Large intestine (tissue), 3 donors: ENCODE measurements around the gene CIT. TPM values are rescaled to one million over a fixed set of nuclear protein-coding genes. Genes with fewer than 3 reads are reported as not detected.
"Not testable (repeated sequence)": the region's sequence is repeated elsewhere in the genome, so short reads cannot be mapped to it uniquely, and the experiment has no call there.

Experiments used
- DNase-seq, 2 donors: peaks; one replicate each; pipeline versions ENCODE4 v3.0.0 to v3.0.0-alpha.2; 2013
- H3K27ac ChIP-seq: one replicate; pipeline ENCODE4 v1.5.1; 2013; ENCODE audit warnings: low read length
- H3K27me3 ChIP-seq: 2 replicates; pipeline ENCODE4 v1.6.1; 2013; ENCODE audit warnings: low read length; ENCODE audit not compliant: control insufficient read depth, insufficient read depth
- H3K36me3 ChIP-seq: 2 replicates; pipeline ENCODE4 v1.6.1; 2013; ENCODE audit warnings: low read length; ENCODE audit not compliant: control insufficient read depth, insufficient read depth
- H3K4me1 ChIP-seq: one replicate; pipeline ENCODE4 v1.6.1; 2013; ENCODE audit warnings: low read length; ENCODE audit not compliant: control insufficient read depth, insufficient read depth
- H3K4me3 ChIP-seq: one replicate; pipeline ENCODE4 v1.5.1; 2013; ENCODE audit warnings: low read length
- H3K9me3 ChIP-seq: one replicate; pipeline ENCODE4 v1.6.1; 2013; ENCODE audit warnings: mild to moderate bottlenecking, low read depth, low read length, moderate library complexity; ENCODE audit not compliant: control insufficient read depth
- WGBS: methylation state at CpG from one replicate; pipeline ENCODE4 v1.1.5; 2013; ENCODE audit warnings: low lambda C conversion rate; ENCODE audit not compliant: insufficient coverage; 5-methylcytosine and 5-hydroxymethylcytosine counted together
- polyA plus RNA-seq: library from polyadenylated mRNA; unstranded; fragments of 120-200 nt; gene quantifications from one replicate; pipeline ENCODE4 v1.2.1, GENCODE V29; 2013

The CIT gene
- polyA plus RNA-seq, 1 donor, result 9.4 TPM

DNA sequence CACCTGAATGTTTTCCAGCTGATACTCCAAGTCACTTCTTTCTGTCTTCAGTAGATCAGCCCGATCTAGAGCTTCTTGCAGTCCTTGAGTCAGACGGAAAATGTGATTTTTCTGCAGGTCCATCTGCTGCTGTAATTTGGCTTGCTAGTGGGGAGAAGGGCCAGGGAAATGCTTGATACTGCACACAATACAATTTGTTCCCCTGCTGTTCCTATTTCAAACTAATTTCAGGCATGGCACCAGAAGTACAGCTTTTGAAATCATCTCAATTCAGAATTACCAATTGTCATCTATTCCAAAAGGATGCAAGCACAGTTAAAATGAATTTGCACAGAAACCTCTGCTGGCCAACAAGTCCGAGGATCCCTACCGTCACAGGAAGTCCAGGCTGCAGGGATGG, 155.8 kb downstream of the CIT start:
- no peaks in the 10 kb centered on the region for H3K27me3 ChIP-seq
- H3K4me1 ChIP-seq, result no peaks in the 10 kb centered on the region
- no peak overlapping the region for H3K4me3 ChIP-seq
- no CpG with 5 or more reads among the region's 4 CpGs for WGBS
- DNase-seq, result no peak
- H3K9me3 ChIP-seq, result no peaks in the 10 kb centered on the region
- H3K36me3 ChIP-seq, result peaks cover 8% of the 10 kb centered on the region
- H3K27ac ChIP-seq, result no peak overlapping the region

DNA sequence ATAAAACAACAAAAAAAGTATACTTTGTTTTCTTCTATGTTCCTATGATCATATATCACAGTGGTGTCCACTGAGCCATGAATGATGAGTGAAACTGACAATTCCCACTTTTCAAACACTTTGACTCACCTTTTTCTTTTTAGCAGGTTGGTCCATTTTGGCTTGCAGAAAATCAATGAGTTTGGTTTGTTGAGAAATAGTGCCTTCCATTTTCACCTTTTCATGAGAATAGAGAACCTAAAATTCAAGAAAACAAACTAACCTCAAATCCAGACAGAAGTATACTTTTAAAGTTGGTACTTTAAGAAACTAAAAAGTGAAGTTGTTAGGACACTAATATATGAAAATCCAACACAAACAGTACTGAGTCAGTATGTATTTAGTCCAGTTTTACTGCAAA, 156.8 kb downstream of the CIT start:
- DNase-seq, result no peak
- no peaks in the 10 kb centered on the region for H3K27me3 ChIP-seq
- no peaks in the 10 kb centered on the region for H3K4me1 ChIP-seq
- H3K27ac ChIP-seq, result no peak overlapping the region
- no peak overlapping the region for H3K4me3 ChIP-seq
- peaks cover under 1% of the 10 kb centered on the region for H3K9me3 ChIP-seq
- peaks cover 8% of the 10 kb centered on the region for H3K36me3 ChIP-seq

DNA sequence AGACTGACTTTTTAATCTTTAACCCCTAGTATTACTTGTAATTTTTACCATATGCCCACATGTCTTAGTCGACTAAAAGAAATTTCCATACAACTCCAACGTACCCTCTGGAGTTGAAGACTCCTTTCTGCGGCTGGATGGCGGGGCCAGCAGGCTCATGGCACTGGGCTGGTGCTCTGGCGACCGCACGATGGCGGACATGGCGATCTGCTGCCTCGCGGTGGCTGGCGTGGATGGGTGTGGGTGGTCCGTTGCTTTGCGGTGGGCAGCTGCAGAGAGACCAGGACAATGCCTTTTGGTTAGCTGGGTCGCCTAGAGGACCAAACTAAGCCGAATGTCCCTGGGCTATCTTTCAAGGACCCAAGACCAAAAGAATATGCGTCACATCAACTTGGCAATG, 159.0 kb downstream of the CIT start:
- no CpG with 5 or more reads among the region's 17 CpGs for WGBS
- DNase-seq, result no peak
- H3K27ac ChIP-seq, result no peak overlapping the region

DNA sequence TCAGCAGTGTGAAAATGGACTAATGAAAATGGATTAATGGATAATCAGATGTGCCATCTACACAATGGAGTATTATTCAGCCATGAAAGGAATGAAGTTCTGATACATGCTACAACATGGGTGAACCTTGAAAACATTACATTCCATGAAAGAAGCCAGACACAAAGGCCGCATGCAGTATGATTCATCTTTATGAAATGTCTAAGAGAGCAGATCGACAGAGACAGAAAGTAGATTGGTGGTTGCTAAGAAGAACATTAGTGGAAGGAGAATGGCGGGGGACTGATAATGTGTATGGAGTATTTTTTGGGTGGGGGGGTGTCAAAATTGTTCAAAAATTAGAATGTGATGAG, 161.9 kb downstream of the CIT start:
- no peaks in the 10 kb centered on the region for H3K4me1 ChIP-seq
- H3K4me3 ChIP-seq, result no peak overlapping the region
- 96% methylated on average over 3 of the region's 3 CpGs for WGBS
- peaks cover 4% of the 10 kb centered on the region for H3K9me3 ChIP-seq
- H3K36me3 ChIP-seq, result peaks cover 32% of the 10 kb centered on the region
- no peaks in the 10 kb centered on the region for H3K27me3 ChIP-seq
- H3K27ac ChIP-seq, result no peak overlapping the region
- DNase-seq, result no peak

More for the DNA sequence above, 159.0 kb downstream of the CIT start:
- Histone ChIP-seq H3K4me1 (no peaks in the 10 kb centered on the region), H3K4me3 (no peak overlapping the region), H3K36me3 (peaks cover 22% of the 10 kb centered on the region), H3K27me3 (no peaks in the 10 kb centered on the region), H3K9me3 (peaks cover 4% of the 10 kb centered on the region)

DNA sequence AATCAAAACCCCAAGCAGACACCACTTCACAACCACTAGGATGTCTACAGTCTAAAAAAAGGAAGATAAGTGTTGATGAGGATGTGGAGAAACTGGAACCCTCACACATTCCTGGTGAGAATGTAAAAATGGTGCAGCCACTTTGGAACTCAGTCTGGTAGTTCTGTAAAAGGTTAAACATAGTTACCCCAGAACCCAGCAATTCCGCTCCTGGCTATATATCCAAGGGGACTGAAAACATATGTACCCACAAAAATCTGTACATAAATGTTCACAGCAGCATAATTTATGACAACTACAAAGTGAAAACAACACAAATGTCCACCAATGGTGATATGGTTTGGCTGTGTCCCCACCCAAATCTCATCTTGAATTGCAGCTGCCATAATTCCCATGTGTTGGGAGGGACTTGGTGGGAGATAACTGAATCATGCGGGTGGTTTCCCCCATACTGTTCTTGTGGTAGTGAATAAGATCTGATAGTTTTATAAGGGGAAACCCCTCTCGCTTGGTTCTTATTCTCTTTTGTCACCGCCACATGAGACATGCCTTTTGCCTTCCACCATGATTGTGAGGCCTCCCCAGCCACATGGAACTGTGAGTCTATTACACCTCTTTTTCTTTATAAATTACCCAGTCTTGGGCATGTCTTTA, 162.4 kb downstream of the CIT start:
- no peaks in the 10 kb centered on the region for H3K4me1 ChIP-seq
- H3K27ac ChIP-seq, result no peak overlapping the region
- H3K4me3 ChIP-seq, result no peak overlapping the region
- peaks cover 4% of the 10 kb centered on the region for H3K9me3 ChIP-seq
- no peak for DNase-seq
- 100% methylated on average over 1 of the region's 4 CpGs for WGBS
- peaks cover 34% of the 10 kb centered on the region for H3K36me3 ChIP-seq
- no peaks in the 10 kb centered on the region for H3K27me3 ChIP-seq

DNA sequence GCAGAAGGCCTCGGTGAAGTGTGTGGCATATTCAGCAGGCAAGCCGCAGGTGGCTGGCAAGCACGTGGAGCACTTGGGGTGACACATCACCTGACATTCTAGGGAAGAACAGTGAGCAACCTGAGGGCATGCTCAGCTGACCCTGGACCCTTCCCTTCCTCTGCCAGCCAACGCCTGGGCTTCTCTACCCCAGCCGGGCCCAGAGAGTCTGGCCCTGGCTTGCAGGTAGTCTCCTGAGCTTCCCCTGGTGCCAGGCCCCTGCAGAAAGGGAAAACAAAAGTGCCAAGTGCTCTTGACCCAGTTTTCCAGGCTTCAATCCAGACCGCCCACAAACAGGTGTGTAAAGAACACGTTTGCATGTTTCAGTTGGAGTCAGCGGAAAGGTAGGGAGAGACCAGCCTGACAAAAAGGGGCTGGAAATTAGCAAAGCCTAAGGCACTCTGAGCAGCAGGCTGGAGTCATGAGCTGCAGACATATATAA, 163.5 kb downstream of the CIT start:
- Histone ChIP-seq H3K4me1 (no peaks in the 10 kb centered on the region), H3K9me3 (peaks cover 4% of the 10 kb centered on the region), H3K27ac (no peak overlapping the region), H3K27me3 (no peaks in the 10 kb centered on the region), H3K36me3 (peaks cover 33% of the 10 kb centered on the region), H3K4me3 (no peak overlapping the region)
- WGBS, result no CpG with 5 or more reads among the region's 8 CpGs
- DNase-seq, result no peak

DNA sequence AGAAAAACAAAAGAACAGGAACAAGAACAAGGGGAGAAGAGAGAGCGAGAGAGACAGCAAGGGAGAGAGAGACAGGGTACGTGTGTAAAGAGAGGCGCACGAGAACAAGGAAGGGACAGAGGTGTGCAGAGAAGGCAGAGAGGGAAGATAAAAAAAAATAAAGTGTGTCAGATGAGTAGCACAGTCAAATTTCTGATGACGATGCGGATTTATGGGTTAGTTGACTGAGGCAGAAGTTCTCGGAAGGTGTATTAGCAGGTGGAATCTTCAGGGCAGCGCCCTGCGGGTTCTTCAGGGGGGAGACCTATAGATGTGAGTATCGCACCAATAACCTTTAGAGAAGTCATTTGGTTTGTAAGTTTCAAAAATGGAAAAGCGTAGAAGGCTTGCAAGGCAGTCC, 164.4 kb downstream of the CIT start:
- 100% methylated on average over 10 of the region's 11 CpGs for WGBS
- no peaks in the 10 kb centered on the region for H3K27me3 ChIP-seq
- H3K9me3 ChIP-seq, result peaks cover 4% of the 10 kb centered on the region
- DNase-seq, result no peak
- no peak overlapping the region for H3K27ac ChIP-seq
- H3K36me3 ChIP-seq, result peaks cover 32% of the 10 kb centered on the region
- no peak overlapping the region for H3K4me3 ChIP-seq
- no peaks in the 10 kb centered on the region for H3K4me1 ChIP-seq

DNA sequence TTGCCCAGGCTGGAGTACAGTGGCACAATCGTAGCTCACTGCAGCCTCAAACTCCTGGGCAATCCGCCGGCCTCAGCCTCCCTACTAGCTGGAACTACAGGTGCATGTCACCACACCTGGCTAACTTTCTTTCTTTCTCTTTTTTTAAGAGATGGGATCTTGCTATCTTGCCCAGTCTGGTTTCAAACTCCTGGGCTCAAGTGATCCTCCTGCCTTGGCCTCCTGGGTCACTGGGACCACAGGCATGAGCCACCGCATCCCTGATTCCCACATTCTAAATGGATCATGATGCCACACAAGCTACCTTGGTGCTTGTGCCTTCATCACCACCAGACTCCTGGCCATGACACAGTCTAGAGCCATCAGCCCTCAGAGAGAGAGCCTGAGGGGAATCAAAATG, 165.4 kb downstream of the CIT start:
- no CpG with 5 or more reads among the region's 4 CpGs for WGBS
- H3K36me3 ChIP-seq, result peaks cover 32% of the 10 kb centered on the region
- peaks cover 4% of the 10 kb centered on the region for H3K9me3 ChIP-seq
- H3K27me3 ChIP-seq, result no peaks in the 10 kb centered on the region
- H3K4me1 ChIP-seq, result no peaks in the 10 kb centered on the region
- no peak overlapping the region for H3K4me3 ChIP-seq
- H3K27ac ChIP-seq, result no peak overlapping the region
- no peak for DNase-seq

DNA sequence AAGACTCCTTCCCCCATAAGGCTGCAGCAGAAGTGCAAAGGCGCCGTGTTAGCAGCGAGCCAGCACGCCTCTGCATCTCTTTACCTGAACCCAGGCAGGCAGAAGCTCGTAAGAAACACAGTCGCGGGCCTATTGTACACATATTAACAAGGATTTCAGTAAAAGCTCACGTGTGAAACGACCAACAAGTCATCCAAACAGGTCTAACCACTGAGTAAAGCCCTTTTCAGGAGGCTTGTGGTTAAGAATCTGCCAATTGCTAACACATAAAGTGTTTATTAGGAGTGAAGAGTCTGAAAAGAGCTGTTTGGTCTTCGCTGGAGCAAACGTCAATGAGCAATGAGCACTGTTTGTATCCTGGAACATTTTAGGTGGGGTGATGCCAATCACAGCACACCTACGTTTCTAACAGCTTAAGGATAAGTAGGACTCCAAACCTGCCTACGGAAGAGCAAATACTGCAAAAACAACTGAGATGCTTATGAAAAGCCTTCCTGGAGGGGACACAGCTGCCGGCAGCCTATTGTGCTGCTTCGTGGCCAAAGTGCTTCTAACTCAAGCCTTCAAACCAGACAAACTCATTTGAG, 166.1 kb downstream of the CIT start:
- Histone ChIP-seq H3K9me3 (peaks cover 4% of the 10 kb centered on the region), H3K4me3 (no peak overlapping the region), H3K4me1 (no peaks in the 10 kb centered on the region), H3K27ac (no peak overlapping the region), H3K36me3 (peaks cover 32% of the 10 kb centered on the region), H3K27me3 (no peaks in the 10 kb centered on the region)
- DNase-seq, result no peak
- 80% methylated on average over 1 of the region's 15 CpGs for WGBS

DNA sequence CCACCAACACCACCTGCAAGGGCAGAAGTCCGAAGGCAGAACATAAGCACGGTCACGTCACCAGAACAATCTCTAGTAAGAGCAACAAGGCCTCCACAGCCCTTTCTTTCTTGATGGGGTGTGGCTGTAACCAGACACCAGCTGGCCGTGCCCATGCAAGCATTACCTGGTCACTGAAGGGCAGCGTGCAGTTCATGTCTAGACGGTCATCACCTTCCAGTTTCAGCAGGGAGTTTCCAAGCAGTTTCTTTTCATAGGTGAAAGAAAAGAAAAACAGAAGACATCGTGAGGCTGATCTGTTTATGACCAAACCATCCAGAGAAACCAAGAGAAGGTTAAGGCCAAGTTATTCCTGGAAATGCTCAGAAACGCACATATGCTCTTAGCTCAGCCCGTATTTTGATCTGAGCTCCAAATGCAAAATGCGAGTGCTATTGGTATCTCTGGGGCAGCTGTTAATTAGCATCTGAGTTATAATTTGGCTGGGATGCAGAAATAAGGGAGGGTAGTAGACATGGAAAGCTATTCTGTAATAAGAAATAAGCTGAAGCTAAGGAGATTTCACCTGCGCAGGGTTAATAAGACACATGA, 166.7 kb downstream of the CIT start:
- H3K4me1 ChIP-seq, result no peaks in the 10 kb centered on the region
- H3K27me3 ChIP-seq, result no peaks in the 10 kb centered on the region
- H3K9me3 ChIP-seq, result peaks cover 4% of the 10 kb centered on the region
- H3K36me3 ChIP-seq, result peaks cover 32% of the 10 kb centered on the region
- no peak overlapping the region for H3K27ac ChIP-seq
- WGBS, result 100% methylated on average over 1 of the region's 11 CpGs
- no peak overlapping the region for H3K4me3 ChIP-seq
- no peak for DNase-seq

DNA sequence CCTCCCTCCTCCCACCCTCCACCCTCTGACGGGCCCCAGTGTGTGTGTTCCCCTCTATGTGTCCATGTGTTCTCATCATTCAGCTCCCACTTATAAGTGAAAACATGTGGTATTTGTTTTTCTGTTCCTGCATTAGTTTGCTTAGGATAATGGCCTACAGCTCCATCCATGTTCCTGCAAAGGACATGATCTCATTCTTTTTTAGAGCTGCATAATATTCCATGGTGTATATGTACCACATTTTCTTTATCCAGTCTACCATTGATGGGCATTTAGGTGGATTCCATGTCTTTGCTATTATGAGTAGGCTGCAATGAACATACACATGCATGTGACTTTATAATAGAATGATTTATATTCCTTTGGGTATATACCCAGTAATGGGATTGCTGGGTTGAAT, 170.7 kb downstream of the CIT start:
- not testable (repeated sequence) for H3K27ac ChIP-seq, H3K4me1 ChIP-seq, H3K27me3 ChIP-seq, DNase-seq, H3K9me3 ChIP-seq, H3K4me3 ChIP-seq
- WGBS, result no CpG with 5 or more reads among the region's 1 CpG
- peaks cover 13% of the 10 kb centered on the region for H3K36me3 ChIP-seq
